Body of pancreas (tissue), 4 donors: ENCODE results near the gene TP53AIP1. TPM values are rescaled to one million over a fixed set of nuclear protein-coding genes. Genes with fewer than 3 reads are reported as not detected.

Experiments used
- ATAC-seq: fragments of 150-250 bp; one replicate; pipeline ENCODE4 v1.9.1; 2016
- DNase-seq, 4 donors: peaks; one replicate each; pipeline ENCODE4 v3.0.0-alpha.2; 2019
- H3K27ac ChIP-seq, 4 donors: fragments of 200-600 bp; sonication (generic); 1 replicate in 3 of 4; 2 replicates in 1 of 4; pipeline versions ENCODE4 v1.5.1 to v1.6.1; 2016 to 2019; ENCODE audit warnings: mild to moderate bottlenecking in 1 of 4, mixed read lengths in 1 of 4, moderate library complexity in 1 of 4
- H3K27me3 ChIP-seq, 2 donors: fragments of 200-600 bp; sonication (generic); one replicate each; pipeline ENCODE4 v1.6.0; 2016; ENCODE audit warnings: mild to moderate bottlenecking in 1 of 2
- H3K36me3 ChIP-seq, 2 donors: fragments of 200-600 bp; sonication (generic); replicated peaks in 1 of 2; 2 replicates each; pipeline ENCODE4 v1.5.1; 2016; ENCODE audit warnings: low read depth in 2 of 2; ENCODE audit not compliant: insufficient read depth in 1 of 2
- H3K4me1 ChIP-seq: fragments of 200-600 bp; sonication (generic); one replicate; pipeline ENCODE4 v1.6.0; 2016
- H3K4me3 ChIP-seq, 2 donors: fragments of 200-600 bp; sonication (generic); 1 replicate in 1 of 2; 2 replicates in 1 of 2; pipeline ENCODE4 v1.5.1; 2016 to 2019
- H3K9me3 ChIP-seq, 3 donors: fragments of 200-600 bp; sonication (generic); 1 replicate in 2 of 3; 2 replicates in 1 of 3; pipeline ENCODE4 v1.5.1; 2016
- POLR2A ChIP-seq, 3 donors: fragments of 450-650 bp; IDR thresholded peaks; one replicate each; pipeline ENCODE4 v1.6.1; 2016; ENCODE audit warnings: antibody characterized with exemption in 3 of 3, mild to moderate bottlenecking in 2 of 3
- WGBS, 2 donors: methylation state at CpG; one replicate each; pipeline ENCODE4 v1.1.5; 2017; 5-methylcytosine and 5-hydroxymethylcytosine counted together
- intact Hi-C: fragments of 100-400 bp; cut with DNase I; formaldehyde crosslinking; loops from one replicate; pipeline ENCODE4 v1.15.1; 2023
- total RNA-seq, 2 donors: library from RNA; depleted of rRNA; stranded (reverse); fragments of >200 nt; gene quantifications; one replicate each; pipeline ENCODE4 v1.1.0, GENCODE V29; 2016
- TF ChIP-seq, protein P1 (sequence below), 7 experiments: fragments of 450-650 bp in 4 of 7; fragments of 200-600 bp in 3 of 7; sonication (generic) in 3 of 7; IDR thresholded peaks; one replicate each; pipeline ENCODE4 v1.5.1; 2016 to 2019; ENCODE audit warnings: antibody characterized with exemption in 7 of 7

TP53AIP1 gene, protein sequence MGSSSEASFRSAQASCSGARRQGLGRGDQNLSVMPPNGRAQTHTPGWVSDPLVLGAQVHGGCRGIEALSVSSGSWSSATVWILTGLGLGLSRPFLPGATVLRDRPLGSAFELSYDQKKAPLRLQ
- total RNA-seq, result not detected

DNA sequence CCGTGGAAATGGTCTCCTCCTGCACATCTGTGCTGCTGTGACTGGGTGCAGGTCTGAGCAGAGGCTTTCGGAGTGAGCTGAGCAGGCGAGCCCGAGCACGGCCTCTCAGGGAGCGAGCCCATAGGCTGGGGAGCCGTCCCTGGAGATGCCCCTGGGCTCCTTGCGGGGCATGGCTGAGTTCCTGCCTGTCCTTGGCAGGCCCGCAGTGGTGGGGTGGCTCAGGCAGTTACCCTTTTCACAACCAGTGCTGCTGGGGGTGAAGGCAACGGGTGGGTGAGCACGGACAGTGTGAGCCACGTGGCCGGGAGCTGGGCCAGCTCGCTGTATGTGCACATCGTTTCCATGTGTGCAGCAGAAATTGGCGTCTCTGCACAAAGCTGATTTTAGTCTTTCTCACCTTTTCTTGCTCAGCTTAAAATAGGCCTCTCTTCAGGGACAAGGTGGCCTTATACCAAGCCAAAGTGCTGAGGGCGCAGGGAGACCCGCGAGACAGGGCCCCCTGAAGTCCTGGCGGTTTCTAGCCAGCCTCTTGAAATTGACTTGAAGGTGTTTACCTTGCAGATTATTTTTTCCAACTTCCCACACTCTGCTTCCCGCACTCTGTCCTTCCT lies at the start of gene TP53AIP1:
Gene TP53AIP1, minus strand, starts transcription at position 55 of the 611 bp plus-strand sequence. CDS start 5,053 bp downstream, outside the sequence.
- Histone ChIP-seq H3K4me1 (no peaks in the 10 kb centered on the region), H3K9me3 (no peaks in the 10 kb centered on the region), H3K27ac (no peak within 1 kb of the TSS), H3K4me3 (no peak within 1 kb of the TSS), H3K27me3 (no peaks in the 10 kb centered on the region), H3K36me3 (no peaks in the 10 kb centered on the region)
- intact Hi-C loops, result no loop called here
- 82 to 89% methylated on average over 8 to 13 of the region's 21 CpGs for WGBS, 2 donors
- DNase-seq (no peak), ATAC-seq (no peak)
- TF ChIP-seq, protein P1, sequence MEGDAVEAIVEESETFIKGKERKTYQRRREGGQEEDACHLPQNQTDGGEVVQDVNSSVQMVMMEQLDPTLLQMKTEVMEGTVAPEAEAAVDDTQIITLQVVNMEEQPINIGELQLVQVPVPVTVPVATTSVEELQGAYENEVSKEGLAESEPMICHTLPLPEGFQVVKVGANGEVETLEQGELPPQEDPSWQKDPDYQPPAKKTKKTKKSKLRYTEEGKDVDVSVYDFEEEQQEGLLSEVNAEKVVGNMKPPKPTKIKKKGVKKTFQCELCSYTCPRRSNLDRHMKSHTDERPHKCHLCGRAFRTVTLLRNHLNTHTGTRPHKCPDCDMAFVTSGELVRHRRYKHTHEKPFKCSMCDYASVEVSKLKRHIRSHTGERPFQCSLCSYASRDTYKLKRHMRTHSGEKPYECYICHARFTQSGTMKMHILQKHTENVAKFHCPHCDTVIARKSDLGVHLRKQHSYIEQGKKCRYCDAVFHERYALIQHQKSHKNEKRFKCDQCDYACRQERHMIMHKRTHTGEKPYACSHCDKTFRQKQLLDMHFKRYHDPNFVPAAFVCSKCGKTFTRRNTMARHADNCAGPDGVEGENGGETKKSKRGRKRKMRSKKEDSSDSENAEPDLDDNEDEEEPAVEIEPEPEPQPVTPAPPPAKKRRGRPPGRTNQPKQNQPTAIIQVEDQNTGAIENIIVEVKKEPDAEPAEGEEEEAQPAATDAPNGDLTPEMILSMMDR (IDR thresholded peaks at IDR 0.05), result no peak
- no peak for TF ChIP-seq POLR2A (IDR thresholded peaks at IDR 0.05)

DNA sequence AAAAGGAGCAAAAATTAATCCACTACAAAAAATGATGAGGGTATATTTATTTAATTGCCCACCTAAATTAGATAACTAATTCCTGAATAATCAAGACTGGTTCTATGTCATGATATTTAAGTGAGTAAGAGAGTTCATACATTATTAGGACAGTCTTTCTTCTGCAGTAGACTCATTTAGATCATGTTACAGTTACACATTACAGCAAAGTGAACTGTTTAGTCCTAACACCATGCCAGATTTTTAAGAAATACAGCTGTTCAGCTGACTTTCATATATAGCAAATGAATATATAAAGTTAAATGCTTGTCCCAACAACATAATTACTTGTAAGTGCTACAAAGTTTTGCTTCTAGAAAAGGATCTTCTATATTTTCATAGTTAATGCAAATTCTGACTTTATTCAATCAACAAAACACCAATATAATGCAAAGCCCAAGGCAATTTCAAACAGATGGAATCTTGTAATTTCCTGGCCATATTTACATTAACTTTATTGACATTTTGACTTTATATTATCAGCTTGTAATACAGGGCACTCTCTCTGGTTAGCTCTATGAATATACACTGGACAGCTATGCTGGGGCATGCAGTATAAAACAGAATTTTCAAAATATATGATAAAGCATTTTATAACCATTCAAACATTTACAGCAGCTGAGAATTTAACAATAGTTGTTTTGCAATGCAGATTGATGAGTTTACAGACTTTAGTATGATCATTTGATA lies 45.7 kb upstream of the TP53AIP1 start:
- Histone ChIP-seq H3K36me3 (peaks cover 0 to 2% of the 10 kb centered on the region in 2 donors), H3K4me3 (no peak overlapping the region), H3K9me3 (no peaks in the 10 kb centered on the region), H3K27me3 (no peaks in the 10 kb centered on the region), H3K27ac (no peak overlapping the region), H3K4me1 (peaks cover 8% of the 10 kb centered on the region)
- intact Hi-C loops, result no loop called here
- no peak for ATAC-seq
- TF ChIP-seq, protein P1 (IDR thresholded peaks at IDR 0.05), result no peak
- TF ChIP-seq POLR2A (IDR thresholded peaks at IDR 0.05), result no peak
- DNase-seq, result no peak

DNA sequence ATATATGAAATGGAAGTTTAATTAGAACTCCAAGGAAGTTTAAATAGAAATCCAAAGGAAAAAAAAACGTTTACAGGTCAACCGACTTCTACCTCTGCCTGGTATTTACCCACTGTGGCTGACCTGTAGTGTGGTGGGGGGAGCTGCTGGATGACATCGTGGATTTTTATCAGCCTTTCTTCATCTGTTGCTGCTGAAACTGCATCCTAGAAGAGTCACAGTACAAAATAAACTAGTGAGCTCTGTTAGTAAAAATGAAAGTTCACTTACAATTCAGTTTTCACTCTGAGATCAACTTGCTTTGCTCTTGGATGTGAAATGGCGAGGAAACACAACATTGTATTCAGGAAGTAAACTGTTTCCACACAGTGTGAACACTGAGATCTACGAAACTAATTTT lies 43.2 kb upstream of the TP53AIP1 start:
- H3K27ac ChIP-seq, result no peak overlapping the region
- H3K4me3 ChIP-seq, result no peak overlapping the region
- no peaks in the 10 kb centered on the region for H3K9me3 ChIP-seq
- no peak for DNase-seq
- H3K36me3 ChIP-seq, result peaks cover 0 to 7% of the 10 kb centered on the region in 2 donors
- intact Hi-C loops, result no loop called here
- TF ChIP-seq POLR2A (IDR thresholded peaks at IDR 0.05), result no peak
- TF ChIP-seq, protein P1 (IDR thresholded peaks at IDR 0.05), result no peak
- WGBS, 2 donors, result 65 to 73% methylated on average over 5 of the region's 5 CpGs
- ATAC-seq, result no peak
- H3K27me3 ChIP-seq, result no peaks in the 10 kb centered on the region
- H3K4me1 ChIP-seq, result peaks cover 8% of the 10 kb centered on the region

DNA sequence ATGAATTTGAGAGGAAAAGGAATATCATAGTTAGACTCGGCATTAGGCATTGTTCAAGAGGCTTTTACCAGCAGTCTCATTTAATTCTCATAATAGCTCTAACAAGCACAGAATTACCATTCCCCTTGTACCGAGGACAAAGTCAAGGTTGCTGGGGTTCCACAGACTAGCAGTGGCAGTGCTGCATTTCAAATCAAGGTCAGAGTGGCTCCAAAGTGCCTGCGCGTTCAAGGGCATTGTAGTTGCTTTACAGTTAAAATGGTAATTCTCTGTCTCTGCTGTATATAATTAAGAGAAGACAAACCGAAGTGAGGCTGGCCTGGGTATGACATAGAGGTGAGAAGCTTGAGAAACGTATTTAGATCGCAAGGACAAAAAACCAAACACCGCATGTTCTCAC lies 40.4 kb upstream of the TP53AIP1 start:
- WGBS, 2 donors, result 76 to 86% methylated on average over 8 of the region's 8 CpGs
- H3K4me1 ChIP-seq, result no peaks in the 10 kb centered on the region
- ATAC-seq, result no peak
- no peak overlapping the region for H3K27ac ChIP-seq
- intact Hi-C loops, result no loop called here
- TF ChIP-seq, protein P1 (IDR thresholded peaks at IDR 0.05), result no peak
- TF ChIP-seq POLR2A (IDR thresholded peaks at IDR 0.05), result no peak
- no peaks in the 10 kb centered on the region for H3K9me3 ChIP-seq
- DNase-seq, result no peak
- no peaks in the 10 kb centered on the region for H3K27me3 ChIP-seq
- H3K4me3 ChIP-seq, result no peak overlapping the region
- peaks cover 8 to 12% of the 10 kb centered on the region in 2 donors for H3K36me3 ChIP-seq
